Midbrain (tissue), 1 donor: ENCODE measurements around the gene CBARP.
"Not testable (repeated sequence)": the region's sequence is repeated elsewhere in the genome, so short reads cannot be mapped to it uniquely, and the experiment has no call there.

Experiments
- DNase-seq: peaks from one replicate; lab custom pipeline; 2025; lab: John Stamatoyannopoulos, UW

Gene CBARP

GRCh38 chr19:1252821-1253513 is 15.2 kb upstream of the CBARP start:
- peak; percentile 90 for DNase-seq

- peak; percentile 89 for DNase-seq
Observed at GRCh38 chr19:1252221-1252820, 14.5 kb upstream of the CBARP start.

- DNase-seq = peak; percentile 44
Observed at GRCh38 chr19:1251330-1252220, 13.8 kb upstream of the CBARP start.

GRCh38 chr19:1250437-1251260 is 12.8 kb upstream of the CBARP start:
- peak; percentile 70 for DNase-seq

- DNase-seq = no peak
Observed at GRCh38 chr19:1249990-1250436, 12.2 kb upstream of the CBARP start.

GRCh38 chr19:1249298-1249989 is 11.6 kb upstream of the CBARP start:
- DNase-seq = peak; percentile 88

- peak; percentile 72 for DNase-seq
Observed at GRCh38 chr19:1248786-1249297, 11.0 kb upstream of the CBARP start.

GRCh38 chr19:1248139-1248785 is 10.5 kb upstream of the CBARP start, which contains the start of gene MIDN:
TSS of gene MIDN (plus strand) at chr19:1248583. CDS start at chr19:1250297, 1,714 bp downstream.
- peak; percentile 65 for DNase-seq

- DNase-seq = no peak
Observed at GRCh38 chr19:1247748-1248138, 9.9 kb upstream of the CBARP start.

- not testable (repeated sequence) for DNase-seq
Observed at GRCh38 chr19:1246265-1247087, 8.7 kb upstream of the CBARP start.

- DNase-seq = no peak
Observed at GRCh38 chr19:1245494-1246264, 7.9 kb upstream of the CBARP start.

GRCh38 chr19:1244693-1245451 is 7.1 kb upstream of the CBARP start:
- DNase-seq = peak; percentile 20

GRCh38 chr19:1243768-1244692 is 6.2 kb upstream of the CBARP start:
- peak; percentile 86 for DNase-seq

- DNase-seq = peak; percentile 95
Observed at GRCh38 chr19:1241417-1242095, 3.8 kb upstream of the CBARP start, which contains the start of gene ATP5F1D. TSS of gene ATP5F1D (plus strand) at chr19:1241751. CDS start at chr19:1241851, 100 bp downstream.

- no peak for DNase-seq
Observed at GRCh38 chr19:1240925-1241324, 3.1 kb upstream of the CBARP start.
